HG03571 (cell line): Measurements from ENCODE around the gene SLC25A17.
"Not testable (repeated sequence)": the region's sequence is repeated elsewhere in the genome, so short reads cannot be mapped to it uniquely, and the experiment has no call there.

Experiments used
- ATAC-seq: cut with Tn5 transposase; IDR thresholded peaks from one replicate; pipeline ENCODE4 v1.9.1; 2021; ENCODE audit not compliant: unreplicated experiment

Gene SLC25A17

GRCh38 chr22:40818747-40819598 is at the start of gene SLC25A17:
TSS of gene SLC25A17 (minus strand) at chr22:40819346. CDS start at chr22:40819248, 98 bp downstream.
- peak; percentile 71 for ATAC-seq

- ATAC-seq = not testable (repeated sequence)
Observed at GRCh38 chr22:40868379-40868778, 49.2 kb upstream of the SLC25A17 start.

GRCh38 chr22:40867109-40867508 is 48.0 kb upstream of the SLC25A17 start:
- no peak for ATAC-seq

GRCh38 chr22:40862537-40862936 is 43.4 kb upstream of the SLC25A17 start:
- ATAC-seq = no peak

- ATAC-seq = no peak
Observed at GRCh38 chr22:40862013-40862412, 42.9 kb upstream of the SLC25A17 start, which contains the start of gene DNAJB7. TSS of gene DNAJB7 (minus strand) at chr22:40862113. CDS start at chr22:40861994, 119 bp downstream.

GRCh38 chr22:40857309-40857855 is 38.2 kb upstream of the SLC25A17 start:
- ATAC-seq = no peak

- peak; percentile 87 for ATAC-seq
Observed at GRCh38 chr22:40856513-40857308, 37.6 kb upstream of the SLC25A17 start, which contains the start of the genes ST13 and XPNPEP3. TSS of gene ST13 (minus strand) at chr22:40856639. CDS start at chr22:40856540, 99 bp downstream. TSS of gene XPNPEP3 (plus strand) at chr22:40857148. CDS start at chr22:40857182, 34 bp downstream.

- peak; percentile 21 for ATAC-seq
Observed at GRCh38 chr22:40855979-40856512, 36.9 kb upstream of the SLC25A17 start.

- ATAC-seq = no peak
Observed at GRCh38 chr22:40855071-40855978, 36.2 kb upstream of the SLC25A17 start.

GRCh38 chr22:40853961-40854360 is 34.8 kb upstream of the SLC25A17 start:
- no peak for ATAC-seq

- ATAC-seq = no peak
Observed at GRCh38 chr22:40853333-40853732, 34.2 kb upstream of the SLC25A17 start.

GRCh38 chr22:40845816-40846215 is 26.7 kb upstream of the SLC25A17 start:
- ATAC-seq = not testable (repeated sequence)

GRCh38 chr22:40844951-40845350 is 25.8 kb upstream of the SLC25A17 start:
- no peak for ATAC-seq

GRCh38 chr22:40838486-40838885 is 19.3 kb upstream of the SLC25A17 start:
- no peak for ATAC-seq

- no peak for ATAC-seq
Observed at GRCh38 chr22:40834619-40835018, 15.5 kb upstream of the SLC25A17 start.

- no peak for ATAC-seq
Observed at GRCh38 chr22:40829131-40829530, 10.0 kb upstream of the SLC25A17 start.

GRCh38 chr22:40826984-40827741 is 8.0 kb upstream of the SLC25A17 start:
- ATAC-seq = no peak

- ATAC-seq = not testable (repeated sequence)
Observed at GRCh38 chr22:40826292-40826691, 7.1 kb upstream of the SLC25A17 start.

- ATAC-seq = no peak
Observed at GRCh38 chr22:40823426-40823825, 4.3 kb upstream of the SLC25A17 start.
